ENCODE results near the gene CRYGS. TPM values are rescaled to one million over a fixed set of nuclear protein-coding genes. Genes with fewer than 3 reads are reported as not detected.

The CRYGS gene
- 0.98 and 1.1 TPM in 2 replicates for total RNA-seq

GRCh38 chr3:186544281-186544680, at the start of gene CRYGS:
TSS of gene CRYGS (minus strand) at chr3:186544380. CDS start at chr3:186544326, 54 bp downstream.

GRCh38 chr3:186570096-186570940, 26.1 kb upstream of the CRYGS start, which contains the start of gene DNAJB11:
TSS of gene DNAJB11 (plus strand) at chr3:186570720. CDS start at chr3:186570898, 178 bp downstream.

GRCh38 chr3:186567072-186567921, 23.1 kb upstream of the CRYGS start, which contains the start of gene TBCCD1:
TSS of gene TBCCD1 (minus strand) at chr3:186567339. CDS start at chr3:186564329, 3,010 bp downstream.

Other genes with a start within 250 kb of the CRYGS start
- 0.43 and 0.54 TPM in 2 replicates for gene DGKG, start 182.1 kb downstream of the CRYGS start, total RNA-seq
- 15.9 and 19.3 TPM in 2 replicates for gene TBCCD1, start 23.0 kb upstream of the CRYGS start, total RNA-seq
- 51.0 and 59.7 TPM in 2 replicates for gene DNAJB11, start 26.3 kb upstream of the CRYGS start, total RNA-seq
- gene AHSG, start 68.7 kb upstream of the CRYGS start, total RNA-seq, result 0.09 TPM in 1 of 2 replicates, not detected in the other
- gene FETUB, start 96.0 kb upstream of the CRYGS start, total RNA-seq, result not detected in 2 replicates
- gene HRG, start 121.6 kb upstream of the CRYGS start, total RNA-seq, result not detected in 2 replicates
- gene KNG1, start 173.0 kb upstream of the CRYGS start, total RNA-seq, result not detected in 2 replicates
- gene EIF4A2, start 239.2 kb upstream of the CRYGS start, total RNA-seq, result 452 and 554 TPM in 2 replicates